Esophagus muscularis mucosa (tissue), 4 donors: ENCODE measurements around the gene XPO5. TPM values are rescaled to one million over a fixed set of nuclear protein-coding genes. Genes with fewer than 3 reads are reported as not detected.

Source experiments
- DNase-seq: peaks from one replicate; pipeline ENCODE4 v3.0.0-alpha.2; 2017; ENCODE audit errors: extremely low spot score
- H3K27ac ChIP-seq, 4 donors: fragments of 200-600 bp; sonication (generic); replicated peaks in 1 of 4; 1 replicate in 3 of 4; 2 replicates in 1 of 4; pipeline ENCODE4 v1.5.1; 2016 to 2019; ENCODE audit warnings: mild to moderate bottlenecking in 1 of 4
- H3K27me3 ChIP-seq, 4 donors: fragments of 200-600 bp; sonication (generic); one replicate each; pipeline versions ENCODE4 v1.5.1 to v1.6.0; 2016 to 2019
- H3K36me3 ChIP-seq, 4 donors: fragments of 200-600 bp; sonication (generic); one replicate each; pipeline ENCODE4 v1.5.1; 2016 to 2019
- H3K4me1 ChIP-seq, 4 donors: fragments of 200-600 bp; sonication (generic); one replicate each; pipeline ENCODE4 v1.5.1; 2016 to 2019
- H3K4me3 ChIP-seq, 4 donors: fragments of 200-600 bp; sonication (generic); 1 replicate in 2 of 4; 2 replicates in 2 of 4; pipeline ENCODE4 v1.5.1; 2016 to 2019; ENCODE audit warnings: mild to moderate bottlenecking in 4 of 4, moderate library complexity in 1 of 4
- H3K9me3 ChIP-seq, 4 donors: fragments of 200-600 bp; sonication (generic); 1 replicate in 3 of 4; 2 replicates in 1 of 4; pipeline ENCODE4 v1.5.1; 2016 to 2019
- EP300 ChIP-seq: sonication (generic); formaldehyde crosslinking; IDR thresholded peaks from one replicate; pipeline ENCODE4 v1.6.1; 2017; ENCODE audit warnings: antibody characterized with exemption
- POLR2A ChIP-seq: fragments of 450-650 bp; IDR thresholded peaks from one replicate; pipeline ENCODE4 v1.6.1; 2017; ENCODE audit warnings: antibody characterized with exemption, moderate library complexity, mild to moderate bottlenecking, low read depth
- POLR2AphosphoS5 ChIP-seq, 2 donors: sonication (generic); formaldehyde crosslinking; IDR thresholded peaks; one replicate each; pipeline ENCODE4 v1.6.1; 2017; ENCODE audit warnings: antibody characterized with exemption in 2 of 2
- WGBS: methylation state at CpG from one replicate; pipeline ENCODE4 v1.1.5; 2018; 5-methylcytosine and 5-hydroxymethylcytosine counted together
- intact Hi-C: fragments of 100-400 bp; cut with DNase I; formaldehyde crosslinking; loops from one replicate; pipeline ENCODE4 v1.15.1; 2023
- small RNA-seq, 3 donors: library from RNA; depleted of rRNA; stranded (forward); fragments of <200 nt; gene quantifications; one replicate each; pipeline ENCODE3, GENCODE V24; 2016
- total RNA-seq, 4 donors: library from RNA; depleted of rRNA; stranded (reverse); fragments of >200 nt; gene quantifications; one replicate each; pipeline versions ENCODE4 v1.1.0 to v1.2.1, GENCODE V29; 2016
- TF ChIP-seq, protein P1 (sequence below), 3 experiments: fragments of 200-600 bp in 2 of 3; fragments of 450-650 bp in 1 of 3; sonication (generic) in 2 of 3; IDR thresholded peaks; one replicate each; pipeline ENCODE4 v1.5.1; 2017 to 2019; ENCODE audit warnings: antibody characterized with exemption in 3 of 3, mild to moderate bottlenecking in 2 of 3, moderate library complexity in 1 of 3

Gene XPO5
- total RNA-seq, 4 donors from 2014 or later = 12.5 to 17.1 (median 15.7) TPM

DNA sequence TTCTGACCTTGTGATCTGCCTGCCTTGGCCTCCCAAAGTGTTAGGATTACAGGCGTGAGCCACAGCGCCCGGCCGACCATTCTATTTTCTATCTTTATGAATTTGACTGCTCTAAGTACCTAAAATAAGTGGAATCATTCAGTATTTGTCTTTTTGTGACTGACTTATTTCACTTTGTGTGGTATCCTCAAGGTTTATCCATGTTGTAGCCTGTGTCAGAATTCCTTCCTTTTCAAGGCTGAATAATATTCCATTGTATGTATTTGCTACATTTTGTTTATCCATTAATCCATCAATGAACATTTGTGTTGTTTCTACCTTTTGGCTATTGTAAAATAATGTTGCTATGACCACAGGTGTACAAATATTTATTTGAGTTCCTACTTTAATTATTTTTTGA, 103.3 kb downstream of the XPO5 start:
- Histone ChIP-seq H3K9me3 (no peaks in the 10 kb centered on the region), H3K4me3 (no peak overlapping the region), H3K4me1 (peaks cover 2 to 7% (median 5%) of the 10 kb centered on the region in 4 donors), H3K27ac (no peak overlapping the region), H3K36me3 (no peaks in the 10 kb centered on the region), H3K27me3 (peaks cover 0 to 27% (median 0%) of the 10 kb centered on the region in 4 donors)
- TF ChIP-seq POLR2AphosphoS5 (IDR thresholded peaks at IDR 0.05) (no peak), POLR2A (no peak), EP300 (no peak)
- TF ChIP-seq, protein P1, sequence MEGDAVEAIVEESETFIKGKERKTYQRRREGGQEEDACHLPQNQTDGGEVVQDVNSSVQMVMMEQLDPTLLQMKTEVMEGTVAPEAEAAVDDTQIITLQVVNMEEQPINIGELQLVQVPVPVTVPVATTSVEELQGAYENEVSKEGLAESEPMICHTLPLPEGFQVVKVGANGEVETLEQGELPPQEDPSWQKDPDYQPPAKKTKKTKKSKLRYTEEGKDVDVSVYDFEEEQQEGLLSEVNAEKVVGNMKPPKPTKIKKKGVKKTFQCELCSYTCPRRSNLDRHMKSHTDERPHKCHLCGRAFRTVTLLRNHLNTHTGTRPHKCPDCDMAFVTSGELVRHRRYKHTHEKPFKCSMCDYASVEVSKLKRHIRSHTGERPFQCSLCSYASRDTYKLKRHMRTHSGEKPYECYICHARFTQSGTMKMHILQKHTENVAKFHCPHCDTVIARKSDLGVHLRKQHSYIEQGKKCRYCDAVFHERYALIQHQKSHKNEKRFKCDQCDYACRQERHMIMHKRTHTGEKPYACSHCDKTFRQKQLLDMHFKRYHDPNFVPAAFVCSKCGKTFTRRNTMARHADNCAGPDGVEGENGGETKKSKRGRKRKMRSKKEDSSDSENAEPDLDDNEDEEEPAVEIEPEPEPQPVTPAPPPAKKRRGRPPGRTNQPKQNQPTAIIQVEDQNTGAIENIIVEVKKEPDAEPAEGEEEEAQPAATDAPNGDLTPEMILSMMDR (IDR thresholded peaks at IDR 0.05) = no peak
- 94% methylated on average over 4 of the region's 4 CpGs for WGBS
- intact Hi-C loops = no loop called here
- no peak for DNase-seq

Small RNA genes within 50 kb of the gene (small RNA-seq; reads per million reads assigned to genes)
- gene RF00426 (0 reads per million in 3 donors), gene RNU6-1113P (0 reads per million in 3 donors)

Other genes starting within 250 kb of the XPO5 start
- 10 to 100 TPM; 11.1 to 17.3 (median 14.6) TPM for gene ZNF318, start 206.4 kb downstream of the XPO5 start, total RNA-seq
- 10 to 100 TPM in 3 of 4 donors, 1 to 10 TPM in 1; 7.6 to 19.4 (median 12.5) TPM for gene ABCC10, start 148.5 kb downstream of the XPO5 start, total RNA-seq
- under 1 TPM in 2 of 4 donors, not detected in 2; 0.32 to 0.33 TPM for gene DLK2, start 120.5 kb downstream of the XPO5 start, total RNA-seq
- gene TJAP1, start 98.5 kb downstream of the XPO5 start, total RNA-seq = 10 to 100 TPM; 19.9 to 34.4 (median 26.4) TPM
- 1 to 10 TPM in 1 of 4 donors, under 1 TPM in 2, not detected in 1; 0.50 to 1.4 (median 0.75) TPM for gene LRRC73, start 65.7 kb downstream of the XPO5 start, total RNA-seq
- gene YIPF3, start 59.1 kb downstream of the XPO5 start, total RNA-seq = 10 to 100 TPM; 73.6 to 96.9 (median 84.9) TPM
- 10 to 100 TPM in 3 of 4 donors, 1 to 10 TPM in 1; 9.1 to 30.3 (median 17.6) TPM for gene POLR1C, start 58.9 kb downstream of the XPO5 start, total RNA-seq
- 1 to 10 TPM; 6.1 to 9.6 (median 7.7) TPM for gene POLH, start 147 bp upstream of the XPO5 start, total RNA-seq
- gene GTPBP2, start 53.2 kb upstream of the XPO5 start, total RNA-seq = 10 to 100 TPM; 28.2 to 31.0 (median 30.0) TPM
- gene MAD2L1BP, start 59.8 kb upstream of the XPO5 start, total RNA-seq = 10 to 100 TPM; 17.9 to 26.7 (median 21.6) TPM
- under 1 TPM in 2 of 4 donors, not detected in 2; 0.17 to 0.34 TPM for gene RSPH9, start 69.0 kb upstream of the XPO5 start, total RNA-seq
- 10 to 100 TPM; 30.7 to 47.4 (median 37.1) TPM for gene MRPS18A, start 111.8 kb upstream of the XPO5 start, total RNA-seq
- gene VEGFA, start 194.2 kb upstream of the XPO5 start, total RNA-seq = 10 to 100 TPM; 39.2 to 58.5 (median 45.0) TPM